Measurements from ENCODE around the gene TOMM40L. TPM values are rescaled to one million over a fixed set of nuclear protein-coding genes. Genes with fewer than 3 reads are reported as not detected.

TOMM40L gene
- total RNA-seq, 4 donors from 2014 or later = 9.1 to 24.1 (median 16.3) TPM

DNA sequence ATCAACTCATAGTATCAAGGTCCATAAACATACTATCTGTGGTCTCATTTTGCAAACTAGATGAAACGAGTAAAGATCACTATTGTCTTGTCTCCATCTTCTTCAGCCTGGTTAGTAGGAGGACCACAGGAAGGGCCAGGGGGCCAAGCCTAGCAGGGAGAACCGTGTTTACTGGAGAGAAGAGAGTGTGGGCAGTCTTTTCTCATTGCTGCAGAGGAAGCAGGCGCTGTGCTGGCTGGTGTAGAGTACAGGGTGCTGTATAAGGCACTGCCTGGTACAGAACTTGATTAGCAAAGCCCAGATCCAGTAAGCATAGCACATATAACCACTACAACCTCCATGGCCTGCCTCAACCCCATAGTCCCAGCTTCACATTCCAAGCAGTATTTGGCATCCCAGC lies 38.5 kb upstream of the TOMM40L start:
- DNase-seq (ENCODE audit: extremely low spot score) = no peak
- Histone ChIP-seq H3K27me3 (no peaks in the 10 kb centered on the region), H3K4me1 (peaks cover 8 to 30% (median 20%) of the 10 kb centered on the region in 4 donors), H3K27ac (replicated peaks in 1 of 4) (no peak overlapping the region), H3K9me3 (no peaks in the 10 kb centered on the region), H3K4me3 (no peak overlapping the region), H3K36me3 (peaks cover 0 to 22% (median 12%) of the 10 kb centered on the region in 4 donors)
- TF ChIP-seq, protein P1, sequence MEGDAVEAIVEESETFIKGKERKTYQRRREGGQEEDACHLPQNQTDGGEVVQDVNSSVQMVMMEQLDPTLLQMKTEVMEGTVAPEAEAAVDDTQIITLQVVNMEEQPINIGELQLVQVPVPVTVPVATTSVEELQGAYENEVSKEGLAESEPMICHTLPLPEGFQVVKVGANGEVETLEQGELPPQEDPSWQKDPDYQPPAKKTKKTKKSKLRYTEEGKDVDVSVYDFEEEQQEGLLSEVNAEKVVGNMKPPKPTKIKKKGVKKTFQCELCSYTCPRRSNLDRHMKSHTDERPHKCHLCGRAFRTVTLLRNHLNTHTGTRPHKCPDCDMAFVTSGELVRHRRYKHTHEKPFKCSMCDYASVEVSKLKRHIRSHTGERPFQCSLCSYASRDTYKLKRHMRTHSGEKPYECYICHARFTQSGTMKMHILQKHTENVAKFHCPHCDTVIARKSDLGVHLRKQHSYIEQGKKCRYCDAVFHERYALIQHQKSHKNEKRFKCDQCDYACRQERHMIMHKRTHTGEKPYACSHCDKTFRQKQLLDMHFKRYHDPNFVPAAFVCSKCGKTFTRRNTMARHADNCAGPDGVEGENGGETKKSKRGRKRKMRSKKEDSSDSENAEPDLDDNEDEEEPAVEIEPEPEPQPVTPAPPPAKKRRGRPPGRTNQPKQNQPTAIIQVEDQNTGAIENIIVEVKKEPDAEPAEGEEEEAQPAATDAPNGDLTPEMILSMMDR (IDR thresholded peaks at IDR 0.05) = no peak
- no peak for TF ChIP-seq EP300 (IDR thresholded peaks at IDR 0.05)
- TF ChIP-seq POLR2AphosphoS5 (IDR thresholded peaks at IDR 0.05) = no peak
- no peak for TF ChIP-seq POLR2A (IDR thresholded peaks at IDR 0.05; ENCODE audit: low read depth)
- intact Hi-C loops (cut with DNase I) = no loop called here
- 86% methylated on average over 3 of the region's 3 CpGs for WGBS

DNA sequence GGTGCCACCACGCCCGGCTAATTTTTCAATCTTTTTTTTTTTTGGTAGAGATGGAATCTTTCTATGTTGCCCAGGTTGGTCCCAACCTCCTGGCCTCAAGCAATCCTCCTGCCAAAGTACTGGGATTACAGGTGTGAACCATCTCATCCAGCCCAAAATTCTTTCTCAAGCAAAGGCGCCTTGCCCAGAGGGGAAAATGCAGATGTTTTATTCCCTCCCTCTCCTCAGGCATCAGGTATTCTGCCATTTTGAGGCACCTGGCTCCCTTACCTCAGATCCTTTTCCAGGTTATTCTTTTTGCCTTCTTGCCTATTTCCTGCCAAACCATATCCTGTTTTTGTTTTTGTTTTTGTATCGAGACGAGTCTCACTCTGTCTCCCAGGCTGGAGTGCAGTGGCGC lies 37.5 kb upstream of the TOMM40L start:
- no peak overlapping the region for H3K27ac ChIP-seq (replicated peaks in 1 of 4)
- 82% methylated on average over 6 of the region's 6 CpGs for WGBS
- no peak for DNase-seq (ENCODE audit: extremely low spot score)
- H3K4me3 ChIP-seq = no peak overlapping the region
- intact Hi-C loops (cut with DNase I) = no loop called here
- TF ChIP-seq, protein P1 (IDR thresholded peaks at IDR 0.05) = no peak
- no peak for TF ChIP-seq POLR2AphosphoS5 (IDR thresholded peaks at IDR 0.05)
- TF ChIP-seq POLR2A (IDR thresholded peaks at IDR 0.05; ENCODE audit: low read depth) = no peak
- no peak for TF ChIP-seq EP300 (IDR thresholded peaks at IDR 0.05)
- H3K36me3 ChIP-seq = peaks cover 0 to 32% (median 15%) of the 10 kb centered on the region in 4 donors
- no peaks in the 10 kb centered on the region for H3K9me3 ChIP-seq
- peaks cover 13 to 34% (median 29%) of the 10 kb centered on the region in 4 donors for H3K4me1 ChIP-seq
- no peaks in the 10 kb centered on the region for H3K27me3 ChIP-seq

DNA sequence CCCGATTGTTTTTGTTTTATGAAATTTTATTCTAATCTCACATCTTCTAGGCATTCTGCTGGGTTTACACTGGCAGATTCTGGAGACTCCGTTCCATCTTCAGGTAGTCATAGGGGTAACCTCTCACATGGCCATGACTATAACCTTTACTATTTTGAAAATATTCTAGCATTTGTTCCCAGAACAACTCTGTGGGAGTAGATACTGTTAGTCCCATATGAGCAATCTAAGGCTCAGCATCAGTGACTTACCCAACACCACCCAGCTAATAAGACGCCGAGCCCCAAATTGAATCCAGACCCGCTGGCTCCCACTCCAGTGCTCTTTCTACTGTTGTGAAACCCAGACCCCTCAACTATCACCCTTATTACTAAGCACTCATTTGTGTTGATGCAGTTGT lies 36.8 kb upstream of the TOMM40L start:
- Histone ChIP-seq H3K36me3 (peaks cover 0 to 39% (median 17%) of the 10 kb centered on the region in 4 donors), H3K27ac (replicated peaks in 1 of 4) (no peak overlapping the region), H3K9me3 (no peaks in the 10 kb centered on the region), H3K4me3 (no peak overlapping the region), H3K27me3 (no peaks in the 10 kb centered on the region), H3K4me1 (peaks cover 19 to 36% (median 31%) of the 10 kb centered on the region in 4 donors)
- TF ChIP-seq, protein P1 (IDR thresholded peaks at IDR 0.05) = no peak
- TF ChIP-seq POLR2AphosphoS5 (IDR thresholded peaks at IDR 0.05) = no peak
- no peak for TF ChIP-seq POLR2A (IDR thresholded peaks at IDR 0.05; ENCODE audit: low read depth)
- no peak for TF ChIP-seq EP300 (IDR thresholded peaks at IDR 0.05)
- no peak for DNase-seq (ENCODE audit: extremely low spot score)
- intact Hi-C loops (cut with DNase I) = no loop called here
- WGBS = 93% methylated on average over 5 of the region's 5 CpGs

DNA sequence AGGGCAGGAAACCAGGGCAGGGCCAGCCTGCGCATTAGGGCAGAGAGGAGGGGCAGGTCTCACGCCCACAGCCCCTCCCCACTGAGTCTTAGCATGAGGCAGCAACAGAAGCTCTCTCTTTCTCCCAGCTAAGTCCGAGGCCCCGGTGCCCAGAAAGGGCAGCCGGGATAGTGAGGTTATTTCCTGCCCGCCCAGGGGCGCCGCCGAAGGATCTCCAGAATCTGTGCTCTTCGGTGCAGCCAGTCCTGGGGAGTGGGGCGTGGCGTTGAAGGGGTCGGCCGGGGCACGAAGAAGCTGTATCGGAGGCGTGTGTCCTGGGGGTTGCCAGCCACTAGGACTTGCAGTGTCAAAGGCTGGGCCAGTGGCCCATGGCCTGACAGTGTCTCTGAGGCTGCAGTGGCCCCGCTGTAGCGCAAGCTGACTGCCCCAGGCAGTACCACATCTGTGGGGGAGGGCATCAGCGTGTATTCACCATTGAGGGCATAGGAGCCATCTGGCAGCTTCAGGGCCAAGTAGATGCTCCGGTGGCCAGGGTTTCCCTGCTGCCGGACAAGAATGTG lies 34.8 kb upstream of the TOMM40L start:
- Histone ChIP-seq H3K9me3 (no peaks in the 10 kb centered on the region), H3K27me3 (no peaks in the 10 kb centered on the region), H3K36me3 (peaks cover 0 to 59% (median 23%) of the 10 kb centered on the region in 4 donors), H3K27ac (replicated peaks in 1 of 4) (no peak overlapping the region), H3K4me1 (peaks cover 15 to 41% (median 29%) of the 10 kb centered on the region in 4 donors), H3K4me3 (no peak overlapping the region)
- 68% methylated on average over 15 of the region's 22 CpGs for WGBS
- no peak for DNase-seq (ENCODE audit: extremely low spot score)
- intact Hi-C loops (cut with DNase I) = loop anchor here (10.0 kb wide), 1 partner anchor 194 kb away; no protein-coding TSS in a partner anchor
- TF ChIP-seq, protein P1 (IDR thresholded peaks at IDR 0.05) = no peak

DNA sequence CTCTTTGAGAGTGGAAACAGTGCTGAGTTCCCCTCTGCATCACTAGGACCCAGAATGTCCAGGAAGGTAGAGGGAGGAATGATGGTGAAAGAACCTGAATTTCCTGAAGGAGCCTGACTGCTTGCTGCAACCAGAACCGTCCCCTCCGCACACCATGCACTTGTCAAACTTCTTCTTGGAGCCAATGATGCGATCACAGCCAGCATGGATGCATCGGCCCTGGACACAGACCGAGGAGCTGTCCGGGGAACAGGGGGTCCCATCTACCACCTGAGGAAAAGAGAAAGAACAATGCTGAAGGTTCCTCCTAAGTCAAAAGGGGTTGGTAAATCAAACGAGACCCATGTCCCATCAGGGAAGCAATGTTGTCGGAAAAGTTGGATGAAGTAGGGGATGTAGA lies 33.9 kb upstream of the TOMM40L start:
- Histone ChIP-seq H3K9me3 (no peaks in the 10 kb centered on the region), H3K36me3 (peaks cover 0 to 67% (median 23%) of the 10 kb centered on the region in 4 donors), H3K27me3 (no peaks in the 10 kb centered on the region), H3K27ac (replicated peaks in 1 of 4) (no peak overlapping the region), H3K4me3 (no peak overlapping the region), H3K4me1 (peaks cover 13 to 51% (median 37%) of the 10 kb centered on the region in 4 donors)
- intact Hi-C loops (cut with DNase I) = loop anchor here (10.0 kb wide), 1 partner anchor 193 kb away; no protein-coding TSS in a partner anchor
- TF ChIP-seq POLR2AphosphoS5 (IDR thresholded peaks at IDR 0.05) (no peak), EP300 (IDR thresholded peaks at IDR 0.05) (no peak), POLR2A (IDR thresholded peaks at IDR 0.05; ENCODE audit: low read depth) (no peak)
- TF ChIP-seq, protein P1 (IDR thresholded peaks at IDR 0.05) = no peak
- DNase-seq (ENCODE audit: extremely low spot score) = no peak
- 69% methylated on average over 8 of the region's 8 CpGs for WGBS

Data from esophagus muscularis mucosa (tissue), 4 donors.